SHP77 treated with DMSO at 0.1 percent for 48 hours (cell line): Measurements from ENCODE around the gene NDUFA11.

Experiments used
- DNase-seq: peaks from one replicate; lab custom pipeline; 2025; lab: John Stamatoyannopoulos, UW

NDUFA11 gene

GRCh38 chr19:5908773-5909442 lies 5.3 kb upstream of the NDUFA11 start:
- DNase-seq, result no peak

GRCh38 chr19:5907241-5907640 lies 3.7 kb upstream of the NDUFA11 start:
- DNase-seq, result no peak

GRCh38 chr19:5905114-5905778 lies 1.7 kb upstream of the NDUFA11 start:
- DNase-seq, result no peak

GRCh38 chr19:5904352-5905113 lies 943 bp upstream of the NDUFA11 start, which contains the start of gene VMAC:
TSS of gene VMAC (plus strand) at chr19:5904872. CDS start at chr19:5904891, 19 bp downstream.
- DNase-seq, result peak; percentile 99

GRCh38 chr19:5903056-5903623 lies 450 bp downstream of the NDUFA11 start:
- no peak for DNase-seq

- DNase-seq, result no peak
These were observed 2.6 kb downstream of the NDUFA11 start for GRCh38 chr19:5900976-5901375.

- no peak for DNase-seq
These were observed 3.7 kb downstream of the NDUFA11 start for GRCh38 chr19:5899728-5900526.

- DNase-seq, result no peak
These were observed 6.2 kb downstream of the NDUFA11 start for GRCh38 chr19:5897189-5897969.

- DNase-seq, result no peak
These were observed 7.1 kb downstream of the NDUFA11 start for GRCh38 chr19:5896365-5897076.

GRCh38 chr19:5895890-5896289 lies 7.7 kb downstream of the NDUFA11 start:
- DNase-seq, result no peak

GRCh38 chr19:5895409-5895808 lies 8.2 kb downstream of the NDUFA11 start:
- no peak for DNase-seq

GRCh38 chr19:5894704-5895349 lies 8.8 kb downstream of the NDUFA11 start:
- no peak for DNase-seq

GRCh38 chr19:5893907-5894703 lies 9.5 kb downstream of the NDUFA11 start:
- no peak for DNase-seq

GRCh38 chr19:5893296-5893903 lies 10.2 kb downstream of the NDUFA11 start:
- DNase-seq, result no peak

GRCh38 chr19:5892772-5893275 lies 10.8 kb downstream of the NDUFA11 start:
- no peak for DNase-seq

- DNase-seq, result no peak
These were observed 11.4 kb downstream of the NDUFA11 start for GRCh38 chr19:5891938-5892771.

GRCh38 chr19:5891572-5891937 lies 12.0 kb downstream of the NDUFA11 start:
- no peak for DNase-seq
